Measurements from ENCODE around the gene ENOPH1.

The ENOPH1 gene

GRCh38 chr4:82428969-82429727 lies 1.2 kb upstream of the ENOPH1 start:
- TF ChIP-seq CTCF (conservative IDR thresholded peaks at IDR 0.05): peak; percentile 91
- no peak for TF ChIP-seq ZFX (IDR thresholded peaks at IDR 0.05)
- H3K27ac ChIP-seq: peak overlapping the region; percentile 97

DNA sequence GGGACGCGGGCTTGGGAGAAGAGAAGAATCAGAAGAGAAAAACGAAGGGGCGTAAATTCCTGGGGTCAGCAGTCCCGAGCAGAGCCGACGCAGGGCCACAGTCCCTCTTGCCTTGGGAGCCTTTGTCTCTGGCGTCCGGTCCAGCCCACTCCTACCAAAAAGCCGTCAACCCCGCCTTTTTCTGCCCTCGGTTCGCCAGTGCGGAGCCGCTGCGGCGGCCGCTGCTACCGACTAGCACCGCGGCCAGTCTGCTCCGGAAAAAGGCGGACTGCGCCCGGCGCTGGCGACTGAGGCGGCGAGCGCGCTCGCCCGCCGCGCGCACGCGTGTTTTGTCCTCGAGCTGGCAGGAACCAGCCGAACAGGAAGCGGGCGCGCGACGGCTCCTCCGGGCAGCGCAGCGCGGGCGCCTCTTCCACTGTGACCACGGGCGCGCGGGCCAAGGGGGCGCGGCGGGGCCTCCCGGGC lies 630 bp upstream of the ENOPH1 start:
- H3K27ac ChIP-seq: peak overlapping the region; percentile 97
- TF ChIP-seq ZFX (IDR thresholded peaks at IDR 0.05): peak; percentile 64
- peak; percentile 71 for TF ChIP-seq CTCF (conservative IDR thresholded peaks at IDR 0.05)

DNA sequence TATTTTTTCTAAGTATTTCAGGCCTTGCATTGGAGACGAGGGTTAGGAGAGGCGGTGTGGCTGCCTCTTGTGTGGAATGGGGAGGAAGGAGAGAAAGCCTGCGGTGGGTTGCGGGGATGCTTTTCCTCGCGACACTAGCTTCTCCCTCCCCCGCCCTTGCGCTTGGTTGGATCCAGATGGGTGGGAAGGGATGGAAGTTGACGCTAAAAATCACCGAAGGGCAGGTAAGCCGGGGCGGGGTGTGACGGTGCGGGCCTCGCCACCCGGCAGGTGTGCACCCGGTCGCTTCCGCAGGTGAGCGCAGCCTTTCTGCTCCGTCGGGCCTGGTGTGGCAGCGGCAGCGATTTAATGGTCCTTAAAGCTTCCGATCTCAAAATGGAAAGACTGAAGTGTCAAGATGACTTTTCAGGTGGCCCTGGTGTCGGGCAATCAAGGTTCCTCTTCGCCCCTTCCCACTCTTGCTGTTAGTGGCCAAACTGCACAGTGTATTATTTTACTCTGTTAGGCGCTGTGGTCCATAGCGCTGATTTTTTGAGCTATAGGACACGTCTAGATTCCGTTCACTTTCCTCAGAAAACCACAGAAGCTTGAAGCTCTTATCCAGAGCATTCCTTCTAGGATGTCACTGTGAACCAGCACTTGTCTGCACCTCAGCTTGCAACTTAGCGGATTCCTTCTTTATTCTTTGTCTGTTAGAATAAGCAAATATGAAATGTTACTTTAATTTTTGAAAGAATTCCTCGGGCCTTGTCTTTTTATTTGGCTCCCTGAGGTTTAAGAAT lies 765 bp downstream of the ENOPH1 start:
- H3K27ac ChIP-seq: peak overlapping the region; percentile 97
- TF ChIP-seq ZFX (IDR thresholded peaks at IDR 0.05) (peak; percentile 35), CTCF (conservative IDR thresholded peaks at IDR 0.05) (no peak)

DNA sequence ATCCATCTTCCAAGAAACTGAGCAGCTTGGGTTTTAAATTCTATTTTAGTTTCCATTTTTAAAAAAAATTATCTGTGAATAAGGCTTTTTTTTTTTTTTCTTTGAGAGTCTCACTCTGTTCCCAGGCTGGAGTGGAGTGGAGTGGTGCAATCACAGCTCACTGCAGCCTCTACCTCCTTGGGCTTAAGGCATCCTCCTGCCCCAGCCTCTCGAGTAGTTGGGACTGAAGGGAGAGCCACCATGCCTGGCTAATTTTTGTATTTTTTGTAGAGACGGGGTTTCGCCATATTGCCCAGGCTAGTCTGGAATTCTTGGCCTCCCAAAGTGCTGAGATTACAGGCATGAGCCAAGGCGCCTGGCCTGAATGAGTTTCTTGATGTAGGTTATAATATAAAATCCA lies 1.4 kb downstream of the ENOPH1 start:
- H3K27ac ChIP-seq: peak overlapping the region; percentile 19; the same call in 1 of the 2 replicates
- TF ChIP-seq ZFX (IDR thresholded peaks at IDR 0.05) (no peak), CTCF (conservative IDR thresholded peaks at IDR 0.05) (no peak)

DNA sequence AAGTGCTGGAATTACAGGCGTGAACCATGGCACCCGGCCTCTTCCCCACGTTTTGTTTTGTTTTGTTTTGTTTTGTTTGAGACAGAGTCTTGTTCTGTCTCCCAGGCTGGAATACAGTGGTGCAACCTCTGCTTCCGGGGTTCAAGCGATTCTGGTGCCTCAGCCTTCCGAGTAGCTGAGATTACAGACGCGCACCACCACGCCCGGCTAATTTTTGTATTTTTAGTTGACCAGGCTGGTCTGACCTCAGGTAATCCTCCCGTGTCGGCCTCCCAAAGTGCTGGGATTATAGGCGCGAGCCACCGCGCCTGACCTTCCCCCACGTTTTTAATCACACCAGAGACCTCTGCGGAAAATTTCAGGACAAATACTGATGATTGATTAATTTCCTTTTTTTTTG lies 2.2 kb downstream of the ENOPH1 start:
- no peak overlapping the region for H3K27ac ChIP-seq
- no peak for TF ChIP-seq ZFX (IDR thresholded peaks at IDR 0.05)
- no peak for TF ChIP-seq CTCF (conservative IDR thresholded peaks at IDR 0.05)

- H3K27ac ChIP-seq: no peak overlapping the region
- TF ChIP-seq CTCF (conservative IDR thresholded peaks at IDR 0.05) (no peak), ZFX (IDR thresholded peaks at IDR 0.05) (no peak)
These were observed 3.4 kb downstream of the ENOPH1 start for GRCh38 chr4:82433791-82434190.

DNA sequence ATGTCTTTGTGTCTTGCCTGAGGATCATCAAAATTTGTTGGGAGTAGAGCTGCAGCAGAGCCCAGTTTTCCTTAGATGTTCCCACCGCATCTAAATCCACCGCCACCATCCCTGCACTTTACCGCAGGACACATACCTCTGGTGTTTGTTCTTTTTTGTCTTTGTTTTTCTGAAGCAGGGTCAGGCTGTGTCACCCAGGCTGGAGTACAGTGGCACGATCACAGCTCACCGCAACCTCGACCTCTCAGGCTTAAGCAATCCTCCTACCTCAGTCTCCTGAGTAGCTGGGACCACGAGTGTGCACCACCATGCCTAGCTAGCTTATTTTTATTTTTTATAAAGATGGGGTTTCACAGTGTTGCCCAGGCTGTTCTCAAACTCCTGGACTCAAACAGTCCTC lies 4.6 kb downstream of the ENOPH1 start:
- no peak overlapping the region for H3K27ac ChIP-seq
- TF ChIP-seq CTCF (conservative IDR thresholded peaks at IDR 0.05) (no peak), ZFX (IDR thresholded peaks at IDR 0.05) (no peak)

Data from C4-2B (cell line).